ENCODE measurements around the gene SMIM14. TPM values are rescaled to one million over a fixed set of nuclear protein-coding genes. Genes with fewer than 3 reads are reported as not detected.
"Not testable (repeated sequence)": the region's sequence is repeated elsewhere in the genome, so short reads cannot be mapped to it uniquely, and the experiment has no call there.

The SMIM14 gene
- 100 to 1,000 TPM in 2 of 3 donors, 10 to 100 TPM in 1; 69.5 to 142 (median 123) TPM for total RNA-seq
- long read RNA-seq, donor 1, full-length matches to known transcripts, result 110 of 123 reads
- long read RNA-seq, donor 1, partial matches to known transcripts, result 0 of 123 reads
- long read RNA-seq, donor 1, other reads (novel, unspliced or antisense), result 13 of 123 reads
- long read RNA-seq, donor 2, full-length matches to known transcripts, result 157 of 178 reads
- long read RNA-seq, donor 2, partial matches to known transcripts, result 3 of 178 reads
- long read RNA-seq, donor 2, other reads (novel, unspliced or antisense), result 18 of 178 reads

GRCh38 chr4:39638354-39639239 is at the start of gene SMIM14:
SMIM14 (minus strand) TSS chr4:39638865; CDS start chr4:39605145, 33,720 bp downstream.
- Histone ChIP-seq H3K4me1 (ENCODE audit: low read depth) (peaks cover 23% of the 10 kb centered on the region), H3K36me3 (ENCODE audit: low read depth) (no peaks in the 10 kb centered on the region), H3K9me3 (no peaks in the 10 kb centered on the region), H3K4me3 (peak within 1 kb of the TSS; percentile 95)
- no peak for TF ChIP-seq CTCF (IDR thresholded peaks at IDR 0.05)
- intact Hi-C loops (cut with DNase I, micrococcal nuclease), result loop anchor here (5.0 to 10.0 kb wide), 2 partner anchors 111 to 114 kb away; partner anchors contain the start of gene UGDH (in 2 of the 2)
- DNase-seq (peak; percentile 98 to 99 (median 99)), ATAC-seq (peak; percentile 97)

GRCh38 chr4:39687014-39687413 is 48.3 kb upstream of the SMIM14 start:
- DNase-seq, result no peak
- intact Hi-C loops (cut with DNase I, micrococcal nuclease), result no loop called here
- ATAC-seq, result peak; percentile 37
- H3K4me3 ChIP-seq, result no peak overlapping the region
- H3K36me3 ChIP-seq (ENCODE audit: low read depth), result no peaks in the 10 kb centered on the region
- no peak for TF ChIP-seq CTCF (IDR thresholded peaks at IDR 0.05)
- no peaks in the 10 kb centered on the region for H3K9me3 ChIP-seq
- H3K4me1 ChIP-seq (ENCODE audit: low read depth), result peaks cover 5% of the 10 kb centered on the region

GRCh38 chr4:39685990-39686389 is 47.3 kb upstream of the SMIM14 start:
- TF ChIP-seq CTCF (IDR thresholded peaks at IDR 0.05), result no peak
- no peaks in the 10 kb centered on the region for H3K9me3 ChIP-seq
- H3K36me3 ChIP-seq (ENCODE audit: low read depth), result no peaks in the 10 kb centered on the region
- H3K4me3 ChIP-seq, result no peak overlapping the region
- peaks cover 5% of the 10 kb centered on the region for H3K4me1 ChIP-seq (ENCODE audit: low read depth)
- DNase-seq, result no peak
- no peak for ATAC-seq
- intact Hi-C loops (cut with DNase I, micrococcal nuclease), result no loop called here

GRCh38 chr4:39682138-39682537 is 43.5 kb upstream of the SMIM14 start:
- TF ChIP-seq CTCF (IDR thresholded peaks at IDR 0.05), result no peak
- H3K36me3 ChIP-seq (ENCODE audit: low read depth), result no peaks in the 10 kb centered on the region
- ATAC-seq, result peak; percentile 35
- no peak overlapping the region for H3K4me3 ChIP-seq
- intact Hi-C loops (cut with DNase I, micrococcal nuclease), result no loop called here
- DNase-seq, result no peak
- no peaks in the 10 kb centered on the region for H3K9me3 ChIP-seq
- H3K4me1 ChIP-seq (ENCODE audit: low read depth), result no peaks in the 10 kb centered on the region

- H3K36me3 ChIP-seq (ENCODE audit: low read depth); H3K4me3 ChIP-seq; ATAC-seq; H3K9me3 ChIP-seq; intact Hi-C loops (cut with DNase I, micrococcal nuclease); DNase-seq; H3K4me1 ChIP-seq (ENCODE audit: low read depth): not testable (repeated sequence)
These were observed 42.3 kb upstream of the SMIM14 start for GRCh38 chr4:39681003-39681402.

GRCh38 chr4:39675681-39676080 is 37.0 kb upstream of the SMIM14 start:
- H3K4me3 ChIP-seq; H3K36me3 ChIP-seq (ENCODE audit: low read depth); H3K9me3 ChIP-seq; DNase-seq; intact Hi-C loops (cut with DNase I, micrococcal nuclease); ATAC-seq; H3K4me1 ChIP-seq (ENCODE audit: low read depth): not testable (repeated sequence)

- intact Hi-C loops (cut with DNase I, micrococcal nuclease); H3K9me3 ChIP-seq; H3K4me3 ChIP-seq; H3K4me1 ChIP-seq (ENCODE audit: low read depth); ATAC-seq; DNase-seq; H3K36me3 ChIP-seq (ENCODE audit: low read depth): not testable (repeated sequence)
These were observed 31.6 kb upstream of the SMIM14 start for GRCh38 chr4:39670296-39670695.

All from mucosa of descending colon (tissue), 3 donors.